Esophagus squamous epithelium (tissue), 4 donors: ENCODE results near the gene DNAI2.

Experiments
- POLR2A ChIP-seq, 4 donors: fragments of 450-650 bp; IDR thresholded peaks; one replicate each; pipeline ENCODE4 v1.6.1; 2017; ENCODE audit warnings: antibody characterized with exemption in 4 of 4, mild to moderate bottlenecking in 4 of 4, moderate library complexity in 3 of 4
- TF ChIP-seq, protein P1 (sequence below), 6 experiments: fragments of 450-650 bp in 4 of 6; fragments of 200-600 bp in 2 of 6; sonication (generic) in 2 of 6; IDR thresholded peaks; one replicate each; pipeline ENCODE4 v1.5.1; 2016 to 2019; ENCODE audit warnings: antibody characterized with exemption in 6 of 6, mild to moderate bottlenecking in 4 of 6, moderate library complexity in 4 of 6

DNA sequence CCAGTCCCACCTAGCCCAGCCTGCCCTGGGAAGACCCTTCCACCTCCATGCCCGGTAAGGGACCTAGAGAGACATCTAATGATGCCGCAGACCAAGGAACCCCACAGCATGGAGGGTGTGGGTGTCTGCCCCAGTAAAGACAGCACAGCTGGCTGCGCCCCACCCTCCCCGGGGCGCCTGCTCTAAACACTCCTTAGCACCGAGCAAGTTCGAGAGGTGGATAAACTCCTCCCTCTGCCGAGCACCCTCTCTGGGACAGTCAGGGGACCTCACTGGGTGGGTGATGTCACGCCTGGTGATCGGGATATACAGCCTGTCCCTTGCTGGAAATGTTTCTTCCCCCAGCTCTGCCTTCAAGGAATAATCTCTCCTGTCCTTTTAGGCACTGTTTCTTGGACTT, 16.7 kb upstream of the DNAI2 start:
- no peak for TF ChIP-seq POLR2A (IDR thresholded peaks at IDR 0.05)
- TF ChIP-seq, protein P1, sequence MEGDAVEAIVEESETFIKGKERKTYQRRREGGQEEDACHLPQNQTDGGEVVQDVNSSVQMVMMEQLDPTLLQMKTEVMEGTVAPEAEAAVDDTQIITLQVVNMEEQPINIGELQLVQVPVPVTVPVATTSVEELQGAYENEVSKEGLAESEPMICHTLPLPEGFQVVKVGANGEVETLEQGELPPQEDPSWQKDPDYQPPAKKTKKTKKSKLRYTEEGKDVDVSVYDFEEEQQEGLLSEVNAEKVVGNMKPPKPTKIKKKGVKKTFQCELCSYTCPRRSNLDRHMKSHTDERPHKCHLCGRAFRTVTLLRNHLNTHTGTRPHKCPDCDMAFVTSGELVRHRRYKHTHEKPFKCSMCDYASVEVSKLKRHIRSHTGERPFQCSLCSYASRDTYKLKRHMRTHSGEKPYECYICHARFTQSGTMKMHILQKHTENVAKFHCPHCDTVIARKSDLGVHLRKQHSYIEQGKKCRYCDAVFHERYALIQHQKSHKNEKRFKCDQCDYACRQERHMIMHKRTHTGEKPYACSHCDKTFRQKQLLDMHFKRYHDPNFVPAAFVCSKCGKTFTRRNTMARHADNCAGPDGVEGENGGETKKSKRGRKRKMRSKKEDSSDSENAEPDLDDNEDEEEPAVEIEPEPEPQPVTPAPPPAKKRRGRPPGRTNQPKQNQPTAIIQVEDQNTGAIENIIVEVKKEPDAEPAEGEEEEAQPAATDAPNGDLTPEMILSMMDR (IDR thresholded peaks at IDR 0.05), result no peak
